Esophagus squamous epithelium (tissue), 5 donors: ENCODE results near the gene CES1. TPM values are rescaled to one million over a fixed set of nuclear protein-coding genes. Genes with fewer than 3 reads are reported as not detected.
"Not testable (repeated sequence)": the region's sequence is repeated elsewhere in the genome, so short reads cannot be mapped to it uniquely, and the experiment has no call there.

Source experiments
- DNase-seq: peaks from one replicate; lab custom pipeline; 2025; lab: John Stamatoyannopoulos, UW
- H3K27ac ChIP-seq, 4 donors: fragments of 200-600 bp; sonication (generic); one replicate each; pipeline ENCODE4 v1.5.1; 2016 to 2019; ENCODE audit warnings: mild to moderate bottlenecking in 1 of 4
- H3K27me3 ChIP-seq, 4 donors: fragments of 200-600 bp; sonication (generic); 1 replicate in 3 of 4; 2 replicates in 1 of 4; pipeline versions ENCODE4 v1.5.1 to v1.6.0; 2017 to 2021; ENCODE audit warnings: antibody characterized with exemption in 1 of 4
- H3K36me3 ChIP-seq, 3 donors: fragments of 200-600 bp; sonication (generic); one replicate each; pipeline ENCODE4 v1.5.1; 2016 to 2019
- H3K4me1 ChIP-seq, 3 donors: fragments of 200-600 bp; sonication (generic); one replicate each; pipeline ENCODE4 v1.5.1; 2017 to 2019
- H3K4me3 ChIP-seq, 4 donors: fragments of 200-600 bp; sonication (generic); 1 replicate in 3 of 4; 2 replicates in 1 of 4; pipeline ENCODE4 v1.5.1; 2016 to 2019; ENCODE audit warnings: mild to moderate bottlenecking in 2 of 4, moderate library complexity in 1 of 4
- H3K9me3 ChIP-seq, 3 donors: fragments of 200-600 bp; sonication (generic); one replicate each; pipeline ENCODE4 v1.5.1; 2016 to 2019
- CTCF ChIP-seq, 6 experiments: fragments of 450-650 bp in 4 of 6; fragments of 200-600 bp in 2 of 6; sonication (generic) in 2 of 6; IDR thresholded peaks; one replicate each; pipeline ENCODE4 v1.5.1; 2016 to 2019; ENCODE audit warnings: antibody characterized with exemption in 6 of 6, mild to moderate bottlenecking in 4 of 6, moderate library complexity in 4 of 6
- POLR2A ChIP-seq, 4 donors: fragments of 450-650 bp; IDR thresholded peaks; one replicate each; pipeline ENCODE4 v1.6.1; 2017; ENCODE audit warnings: antibody characterized with exemption in 4 of 4, mild to moderate bottlenecking in 4 of 4, moderate library complexity in 3 of 4
- WGBS, 2 donors: methylation state at CpG; one replicate each; pipeline ENCODE4 v1.1.5; 2018; 5-methylcytosine and 5-hydroxymethylcytosine counted together
- intact Hi-C: fragments of 100-400 bp; cut with DNase I; formaldehyde crosslinking; loops from one replicate; pipeline ENCODE4 v1.15.0; 2022
- total RNA-seq, 4 donors: library from RNA; depleted of rRNA; stranded (reverse); fragments of >200 nt; gene quantifications; one replicate each; pipeline ENCODE4 v1.1.0, GENCODE V29; 2016
- donor health status: DM: yes; HTN: yes; CAD: no.

The CES1 gene
- total RNA-seq, 4 donors from 2014 or later: 0.88 to 181 (median 6.7) TPM

- TF ChIP-seq POLR2A (IDR thresholded peaks at IDR 0.05) (no peak), CTCF (IDR thresholded peaks at IDR 0.05) (no peak)
- Histone ChIP-seq H3K27ac (no peak overlapping the region), H3K4me1 (no peaks in the 10 kb centered on the region), H3K27me3 (peaks cover 0 to 16% (median 0%) of the 10 kb centered on the region in 4 donors), H3K4me3 (no peak overlapping the region), H3K36me3 (no peaks in the 10 kb centered on the region), H3K9me3 (no peaks in the 10 kb centered on the region)
- no peak for DNase-seq
- WGBS, 2 donors: 66 to 73% methylated on average over 4 of the region's 4 CpGs
- intact Hi-C loops: no loop called here
Observed at GRCh38 chr16:55775857-55776256, 57.0 kb downstream of the CES1 start.

- Histone ChIP-seq H3K27ac (no peak overlapping the region), H3K9me3 (no peaks in the 10 kb centered on the region), H3K4me1 (no peaks in the 10 kb centered on the region), H3K4me3 (no peak overlapping the region), H3K27me3 (peaks cover 0 to 16% (median 0%) of the 10 kb centered on the region in 4 donors), H3K36me3 (no peaks in the 10 kb centered on the region)
- no peak for DNase-seq
- intact Hi-C loops: no loop called here
- TF ChIP-seq POLR2A (IDR thresholded peaks at IDR 0.05) (no peak), CTCF (IDR thresholded peaks at IDR 0.05) (no peak)
- 43 to 47% methylated on average over 13 of the region's 14 CpGs for WGBS, 2 donors
Observed at GRCh38 chr16:55773859-55774549, 58.9 kb downstream of the CES1 start.

- H3K4me3 ChIP-seq: no peak overlapping the region
- no peaks in the 10 kb centered on the region for H3K4me1 ChIP-seq
- no peaks in the 10 kb centered on the region for H3K36me3 ChIP-seq
- intact Hi-C loops: no loop called here
- no peaks in the 10 kb centered on the region for H3K9me3 ChIP-seq
- 35 to 49% methylated on average over 3 of the region's 3 CpGs for WGBS, 2 donors
- peaks cover 0 to 41% (median 0%) of the 10 kb centered on the region in 4 donors for H3K27me3 ChIP-seq
- no peak for DNase-seq
- H3K27ac ChIP-seq: no peak overlapping the region
- TF ChIP-seq CTCF (IDR thresholded peaks at IDR 0.05): no peak
- no peak for TF ChIP-seq POLR2A (IDR thresholded peaks at IDR 0.05)
Observed at GRCh38 chr16:55765161-55765560, 67.7 kb downstream of the CES1 start.

GRCh38 chr16:55760310-55761001 lies 72.4 kb downstream of the CES1 start:
- Histone ChIP-seq H3K27ac (no peak overlapping the region), H3K36me3 (no peaks in the 10 kb centered on the region), H3K27me3 (peaks cover 0 to 21% (median 0%) of the 10 kb centered on the region in 4 donors), H3K9me3 (no peaks in the 10 kb centered on the region), H3K4me1 (no peaks in the 10 kb centered on the region), H3K4me3 (peak overlapping the region in 1 of 4 donors; percentile 1)
- TF ChIP-seq POLR2A (IDR thresholded peaks at IDR 0.05) (no peak), CTCF (IDR thresholded peaks at IDR 0.05) (no peak)
- DNase-seq: no peak
- intact Hi-C loops: no loop called here
- WGBS, 2 donors: 65 to 69% methylated on average over 18 to 19 of the region's 30 CpGs

GRCh38 chr16:55759965-55760309 lies 73.0 kb downstream of the CES1 start:
- H3K27me3 ChIP-seq: peaks cover 0 to 17% (median 0%) of the 10 kb centered on the region in 4 donors
- H3K36me3 ChIP-seq, intact Hi-C loops, H3K27ac ChIP-seq, H3K9me3 ChIP-seq, DNase-seq, H3K4me1 ChIP-seq, H3K4me3 ChIP-seq: not testable (repeated sequence)
- 56 to 67% methylated on average over 2 to 3 of the region's 3 CpGs for WGBS, 2 donors

- DNase-seq, H3K36me3 ChIP-seq, H3K9me3 ChIP-seq, intact Hi-C loops, H3K4me1 ChIP-seq, H3K27ac ChIP-seq, H3K4me3 ChIP-seq: not testable (repeated sequence)
- H3K27me3 ChIP-seq: peaks cover 0 to 17% (median 0%) of the 10 kb centered on the region in 4 donors
- 43 to 45% methylated on average over 6 of the region's 6 CpGs for WGBS, 2 donors
Observed at GRCh38 chr16:55757595-55758527, 75.0 kb downstream of the CES1 start.
